Upper lobe of right lung (tissue), 1 donor: ENCODE data around the gene CD9. TPM values are rescaled to one million over a fixed set of nuclear protein-coding genes. Genes with fewer than 3 reads are reported as not detected.

Experiments
- ATAC-seq: fragments of 200-7000 bp; cut with Tn5 transposase; one replicate; pipeline ENCODE4 v1.9.1; 2020; ENCODE audit warnings: mild to moderate bottlenecking, moderate library complexity
- DNase-seq: peaks from one replicate; pipeline ENCODE4 v3.0.0-alpha.2; 2020
- H3K27ac ChIP-seq: fragments of 200-600 bp; one replicate; pipeline ENCODE4 v1.8.0; 2022
- H3K27me3 ChIP-seq: fragments of 200-600 bp; one replicate; pipeline ENCODE4 v1.8.0; 2022; ENCODE audit warnings: mild to moderate bottlenecking
- H3K36me3 ChIP-seq: fragments of 200-600 bp; one replicate; pipeline ENCODE4 v1.8.0; 2022
- H3K4me1 ChIP-seq: fragments of 200-600 bp; one replicate; pipeline ENCODE4 v1.8.0; 2022
- H3K4me3 ChIP-seq: fragments of 200-600 bp; one replicate; pipeline ENCODE4 v1.8.0; 2022; ENCODE audit warnings: mild to moderate bottlenecking
- H3K9me3 ChIP-seq: fragments of 200-600 bp; one replicate; pipeline ENCODE4 v1.8.0; 2022
- intact Hi-C: fragments of 100-400 bp; cut with DNase I; formaldehyde crosslinking; loops from one replicate; pipeline ENCODE4 v1.11.0; 2022
- total RNA-seq: library from RNA; stranded (reverse); fragmentation: NEBNext Ultra II Directional; extraction: Animal tissue kit (Norgen Biotek cat#: 25700); gene quantifications from one replicate; pipeline ENCODE4 v1.2.1, GENCODE V29; 2021
- TF ChIP-seq, protein P1 (sequence below): fragments of 200-600 bp; IDR thresholded peaks from one replicate; pipeline ENCODE4 v1.8.0; 2022; ENCODE audit warnings: antibody characterized with exemption
- donor health status: DM: no; HTN: yes; CAD: no; lungs with severe emphysema.

Gene CD9
- total RNA-seq, 1 donor from 2014 or later, result 445 TPM

DNA sequence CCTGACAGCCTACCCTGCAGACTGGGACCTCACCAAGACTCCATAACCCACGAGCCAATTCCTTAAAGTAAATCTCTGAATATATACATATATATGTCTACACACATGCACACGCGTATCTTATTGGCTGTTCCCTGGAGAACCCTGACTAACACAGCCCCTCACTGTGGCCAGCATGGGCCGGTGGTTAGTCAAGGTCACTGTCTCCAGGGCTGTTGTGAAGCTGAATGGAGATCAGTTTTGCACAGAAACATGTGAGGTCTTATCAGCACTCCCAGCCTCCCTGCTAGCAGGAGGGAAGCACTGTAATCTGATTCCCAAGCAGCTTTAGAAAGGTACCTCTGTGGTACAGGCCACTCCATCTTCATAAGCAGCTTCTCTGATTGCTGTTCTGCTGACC lies 63.7 kb downstream of the CD9 start:
- H3K36me3 ChIP-seq, result no peaks in the 10 kb centered on the region
- TF ChIP-seq, protein P1, sequence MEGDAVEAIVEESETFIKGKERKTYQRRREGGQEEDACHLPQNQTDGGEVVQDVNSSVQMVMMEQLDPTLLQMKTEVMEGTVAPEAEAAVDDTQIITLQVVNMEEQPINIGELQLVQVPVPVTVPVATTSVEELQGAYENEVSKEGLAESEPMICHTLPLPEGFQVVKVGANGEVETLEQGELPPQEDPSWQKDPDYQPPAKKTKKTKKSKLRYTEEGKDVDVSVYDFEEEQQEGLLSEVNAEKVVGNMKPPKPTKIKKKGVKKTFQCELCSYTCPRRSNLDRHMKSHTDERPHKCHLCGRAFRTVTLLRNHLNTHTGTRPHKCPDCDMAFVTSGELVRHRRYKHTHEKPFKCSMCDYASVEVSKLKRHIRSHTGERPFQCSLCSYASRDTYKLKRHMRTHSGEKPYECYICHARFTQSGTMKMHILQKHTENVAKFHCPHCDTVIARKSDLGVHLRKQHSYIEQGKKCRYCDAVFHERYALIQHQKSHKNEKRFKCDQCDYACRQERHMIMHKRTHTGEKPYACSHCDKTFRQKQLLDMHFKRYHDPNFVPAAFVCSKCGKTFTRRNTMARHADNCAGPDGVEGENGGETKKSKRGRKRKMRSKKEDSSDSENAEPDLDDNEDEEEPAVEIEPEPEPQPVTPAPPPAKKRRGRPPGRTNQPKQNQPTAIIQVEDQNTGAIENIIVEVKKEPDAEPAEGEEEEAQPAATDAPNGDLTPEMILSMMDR, result no peak
- peaks cover 9% of the 10 kb centered on the region for H3K4me1 ChIP-seq
- H3K9me3 ChIP-seq, result no peaks in the 10 kb centered on the region
- H3K27ac ChIP-seq, result peak overlapping the region; percentile 55
- DNase-seq (peak; percentile 35), ATAC-seq (no peak)
- no peaks in the 10 kb centered on the region for H3K27me3 ChIP-seq
- intact Hi-C loops, result no loop called here
- no peak overlapping the region for H3K4me3 ChIP-seq

DNA sequence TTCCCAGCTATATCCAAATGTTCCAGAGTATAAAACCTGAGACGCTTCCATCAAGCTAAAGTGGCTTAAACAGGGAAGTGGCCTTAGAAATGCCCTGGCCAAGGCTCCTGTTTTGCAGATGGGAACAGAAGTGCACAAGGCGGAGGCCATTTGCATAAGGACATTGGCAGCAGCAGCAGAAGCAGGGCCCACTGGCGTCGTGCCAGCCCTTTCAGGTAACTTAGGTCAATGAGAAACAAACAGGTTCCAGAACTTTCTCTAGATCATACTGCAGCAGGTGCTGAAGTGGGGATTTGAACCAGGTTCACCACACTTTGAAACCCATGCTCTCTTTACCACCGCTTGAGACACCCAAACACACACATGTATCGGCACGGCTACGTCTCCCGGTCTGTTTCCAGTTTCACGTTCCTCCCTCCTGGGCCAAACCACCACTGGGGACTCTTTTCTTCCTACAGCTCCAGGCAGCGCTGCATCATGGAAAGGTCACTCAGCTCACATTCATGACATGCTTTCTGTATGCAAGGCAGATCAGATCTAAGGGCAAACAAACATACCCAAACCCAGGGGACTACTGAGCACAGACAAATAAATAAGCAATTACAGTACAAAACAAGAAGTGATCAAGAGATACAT lies 64.3 kb downstream of the CD9 start:
- peak; percentile 24 for ATAC-seq
- TF ChIP-seq, protein P1, result no peak
- intact Hi-C loops, result no loop called here
- Histone ChIP-seq H3K36me3 (no peaks in the 10 kb centered on the region), H3K4me1 (peaks cover 11% of the 10 kb centered on the region), H3K4me3 (no peak overlapping the region), H3K27ac (peak overlapping the region; percentile 55), H3K9me3 (no peaks in the 10 kb centered on the region), H3K27me3 (no peaks in the 10 kb centered on the region)
- peak; percentile 87 for DNase-seq

DNA sequence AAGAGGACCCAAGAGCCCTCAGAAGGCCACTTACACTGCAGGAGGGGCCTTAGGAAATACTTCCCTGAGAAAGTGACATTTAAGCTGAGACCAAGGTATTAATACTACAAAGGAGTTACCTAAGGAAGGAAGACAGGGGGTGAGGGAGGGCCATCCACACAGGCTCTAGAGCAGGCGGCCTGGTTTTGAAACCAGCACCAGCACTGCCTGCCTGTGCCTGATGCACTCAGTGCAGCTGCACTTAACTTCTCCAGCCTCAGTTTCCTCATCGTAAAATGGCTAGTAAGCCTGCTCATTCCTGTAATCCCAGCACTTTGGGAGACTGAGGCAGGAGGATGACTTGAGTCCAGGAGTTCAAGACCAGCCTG lies 64.8 kb downstream of the CD9 start:
- Histone ChIP-seq H3K9me3 (no peaks in the 10 kb centered on the region), H3K27ac (peak overlapping the region; percentile 55), H3K4me1 (peaks cover 11% of the 10 kb centered on the region), H3K4me3 (no peak overlapping the region), H3K36me3 (no peaks in the 10 kb centered on the region), H3K27me3 (no peaks in the 10 kb centered on the region)
- peak; percentile 56 for DNase-seq
- TF ChIP-seq, protein P1, result no peak
- peak; percentile 4 for ATAC-seq
- intact Hi-C loops, result no loop called here

DNA sequence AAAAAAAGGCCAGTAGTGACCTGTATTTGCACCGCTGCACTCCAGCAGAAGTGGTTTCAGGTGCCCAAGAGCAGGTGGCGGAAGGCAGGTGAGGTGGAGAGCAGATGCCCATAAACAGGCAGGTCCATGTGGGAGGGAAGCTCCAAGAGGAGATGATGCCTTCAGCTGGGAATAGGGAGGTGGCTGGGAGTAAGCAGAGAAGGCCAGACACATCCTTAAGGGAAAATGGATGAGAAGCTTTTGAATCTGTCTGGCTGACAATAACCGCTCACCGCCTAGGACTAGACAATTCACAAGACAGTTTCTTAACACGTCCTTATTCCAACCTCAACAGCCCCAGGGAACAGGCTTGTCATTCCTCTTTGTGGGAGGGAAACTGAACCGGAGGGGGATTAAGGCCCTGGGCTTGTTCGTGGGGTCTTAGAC lies 66.4 kb downstream of the CD9 start:
- H3K4me1 ChIP-seq, result peaks cover 11% of the 10 kb centered on the region
- H3K9me3 ChIP-seq, result no peaks in the 10 kb centered on the region
- peak; percentile 86 for DNase-seq
- no peaks in the 10 kb centered on the region for H3K36me3 ChIP-seq
- H3K4me3 ChIP-seq, result no peak overlapping the region
- peak; percentile 86 for ATAC-seq
- H3K27me3 ChIP-seq, result no peaks in the 10 kb centered on the region
- intact Hi-C loops, result no loop called here
- TF ChIP-seq, protein P1, result no peak
- H3K27ac ChIP-seq, result peak overlapping the region; percentile 65

DNA sequence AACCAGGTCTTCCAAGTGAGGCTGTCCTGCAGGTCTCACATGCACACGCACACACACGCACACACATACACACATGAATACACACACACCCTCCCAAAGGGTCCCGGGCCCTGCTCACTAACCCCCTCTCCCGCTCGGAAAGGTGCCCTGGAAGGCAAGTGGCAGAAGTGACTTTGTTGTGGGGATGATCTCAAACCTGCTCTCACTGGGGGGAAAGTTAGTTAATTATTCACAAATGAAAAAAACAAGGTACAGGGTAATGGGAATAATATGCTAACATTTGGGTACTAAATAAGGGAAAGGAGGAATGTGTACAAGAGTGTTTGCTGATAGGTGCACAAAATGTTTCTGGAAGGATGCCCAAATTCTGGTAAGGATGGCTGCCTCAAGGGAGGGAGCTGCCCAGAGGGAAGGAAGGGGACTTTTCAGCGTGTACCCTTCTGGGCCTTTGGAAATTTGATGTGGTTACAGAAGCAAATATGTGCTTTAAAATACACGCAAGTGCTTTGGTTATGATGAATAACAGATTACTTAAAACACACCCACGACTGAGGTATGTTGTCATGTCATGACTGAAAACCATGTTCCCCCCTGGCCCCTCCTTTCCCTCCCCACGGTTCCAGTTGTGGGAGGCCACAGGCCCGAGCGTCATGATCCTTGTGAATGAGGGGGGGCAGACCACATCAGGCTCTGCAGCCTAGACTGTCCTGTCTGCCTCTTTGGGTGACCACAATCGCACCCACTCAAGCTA lies 66.9 kb downstream of the CD9 start:
- Histone ChIP-seq H3K4me1 (peaks cover 11% of the 10 kb centered on the region), H3K27ac (peak overlapping the region; percentile 36), H3K27me3 (no peaks in the 10 kb centered on the region), H3K36me3 (no peaks in the 10 kb centered on the region), H3K4me3 (no peak overlapping the region), H3K9me3 (no peaks in the 10 kb centered on the region)
- no peak for DNase-seq
- ATAC-seq, result peak; percentile 61
- TF ChIP-seq, protein P1, result no peak
- intact Hi-C loops, result no loop called here
